AG09319 (cell line): ENCODE results near the gene TUBA4B.
"Not testable (repeated sequence)": the region's sequence is repeated elsewhere in the genome, so short reads cannot be mapped to it uniquely, and the experiment has no call there.

Source experiments
- DNase-seq: peaks from one replicate; pipeline ENCODE4 v3.0.0-alpha.2; 2010; ENCODE audit warnings: low read depth; ENCODE audit errors: extremely low read depth
- CTCF ChIP-seq: IDR thresholded peaks from 2 replicates; pipeline ENCODE4 v1.5.1; 2011; ENCODE audit warnings: low read depth, mild to moderate bottlenecking, inconsistent platforms, low read length, moderate library complexity

Gene TUBA4B

GRCh38 chr2:219285894-219286425 is 32.9 kb downstream of the TUBA4B start:
- TF ChIP-seq CTCF: no peak
- peak; percentile 23 for DNase-seq

- no peak for TF ChIP-seq CTCF
- DNase-seq: no peak
These were observed 33.5 kb downstream of the TUBA4B start for GRCh38 chr2:219286436-219287115.

GRCh38 chr2:219287116-219287440 is 34.0 kb downstream of the TUBA4B start:
- not testable (repeated sequence) for DNase-seq

- DNase-seq: no peak
- TF ChIP-seq CTCF: no peak
These were observed 34.7 kb downstream of the TUBA4B start for GRCh38 chr2:219287580-219288265.

GRCh38 chr2:219289195-219289536 is 36.1 kb downstream of the TUBA4B start:
- DNase-seq: no peak
- no peak for TF ChIP-seq CTCF

- DNase-seq: peak; percentile 72
- no peak for TF ChIP-seq CTCF
These were observed 36.7 kb downstream of the TUBA4B start for GRCh38 chr2:219289537-219290361.

GRCh38 chr2:219290381-219291171 is 37.5 kb downstream of the TUBA4B start:
- TF ChIP-seq CTCF: no peak
- no peak for DNase-seq
